Prostate gland (tissue), 2 donors: ENCODE measurements around the gene KCND2. TPM values are rescaled to one million over a fixed set of nuclear protein-coding genes. Genes with fewer than 3 reads are reported as not detected.
"Not testable (repeated sequence)": the region's sequence is repeated elsewhere in the genome, so short reads cannot be mapped to it uniquely, and the experiment has no call there.

Source experiments
- DNase-seq: peaks from one replicate; pipeline ENCODE4 v3.0.0-alpha.2; 2019; ENCODE audit warnings: low spot score
- H3K27ac ChIP-seq, 2 donors: fragments of 200-600 bp; sonication (generic); 2 replicates each; pipeline ENCODE4 v1.5.1; 2017 to 2019
- H3K27me3 ChIP-seq: fragments of 200-600 bp; sonication (generic); replicated peaks from 2 replicates; pipeline ENCODE4 v1.5.1; 2019; ENCODE audit not compliant: insufficient read depth
- H3K36me3 ChIP-seq, 2 donors: fragments of 200-600 bp; sonication (generic); 1 replicate in 1 of 2; 2 replicates in 1 of 2; pipeline versions ENCODE4 v1.5.1 to v1.8.1; 2017 to 2019
- H3K4me1 ChIP-seq: fragments of 200-600 bp; sonication (generic); replicated peaks from 2 replicates; pipeline ENCODE4 v1.5.1; 2019
- H3K4me3 ChIP-seq, 2 donors: fragments of 200-600 bp; sonication (generic); 2 replicates each; pipeline ENCODE4 v1.5.1; 2017 to 2019
- H3K9me3 ChIP-seq: fragments of 200-600 bp; sonication (generic); 2 replicates; pipeline ENCODE4 v1.5.1; 2017
- POLR2A ChIP-seq: fragments of 450-650 bp; IDR thresholded peaks from one replicate; pipeline ENCODE4 v1.6.1; 2016; ENCODE audit warnings: antibody characterized with exemption, mild to moderate bottlenecking
- POLR2AphosphoS5 ChIP-seq: sonication (generic); formaldehyde crosslinking; IDR thresholded peaks from one replicate; pipeline ENCODE4 v1.6.1; 2017; ENCODE audit warnings: antibody characterized with exemption
- WGBS: methylation state at CpG from one replicate; pipeline ENCODE4 v1.1.5; 2018; 5-methylcytosine and 5-hydroxymethylcytosine counted together
- intact Hi-C: fragments of 100-400 bp; cut with DNase I; formaldehyde crosslinking; loops from one replicate; pipeline ENCODE4 v1.14.2; 2022
- total RNA-seq, 2 donors: library from RNA; depleted of rRNA; stranded (reverse); fragments of >200 nt; gene quantifications; one replicate each; pipeline ENCODE4 v1.1.0, GENCODE V29; 2016
- TF ChIP-seq, protein P1 (sequence below), 4 experiments: fragments of 200-600 bp in 2 of 4; fragments of 450-650 bp in 2 of 4; sonication (generic) in 2 of 4; IDR thresholded peaks; 1 replicate in 3 of 4; 2 replicates in 1 of 4; pipeline ENCODE4 v1.5.1; 2016 to 2019; ENCODE audit warnings: antibody characterized with exemption in 4 of 4, mild to moderate bottlenecking in 2 of 4, moderate library complexity in 2 of 4

Gene KCND2
- 1 to 10 TPM in 1 of 2 donors, not detected in 1; 3.0 TPM for total RNA-seq

DNA sequence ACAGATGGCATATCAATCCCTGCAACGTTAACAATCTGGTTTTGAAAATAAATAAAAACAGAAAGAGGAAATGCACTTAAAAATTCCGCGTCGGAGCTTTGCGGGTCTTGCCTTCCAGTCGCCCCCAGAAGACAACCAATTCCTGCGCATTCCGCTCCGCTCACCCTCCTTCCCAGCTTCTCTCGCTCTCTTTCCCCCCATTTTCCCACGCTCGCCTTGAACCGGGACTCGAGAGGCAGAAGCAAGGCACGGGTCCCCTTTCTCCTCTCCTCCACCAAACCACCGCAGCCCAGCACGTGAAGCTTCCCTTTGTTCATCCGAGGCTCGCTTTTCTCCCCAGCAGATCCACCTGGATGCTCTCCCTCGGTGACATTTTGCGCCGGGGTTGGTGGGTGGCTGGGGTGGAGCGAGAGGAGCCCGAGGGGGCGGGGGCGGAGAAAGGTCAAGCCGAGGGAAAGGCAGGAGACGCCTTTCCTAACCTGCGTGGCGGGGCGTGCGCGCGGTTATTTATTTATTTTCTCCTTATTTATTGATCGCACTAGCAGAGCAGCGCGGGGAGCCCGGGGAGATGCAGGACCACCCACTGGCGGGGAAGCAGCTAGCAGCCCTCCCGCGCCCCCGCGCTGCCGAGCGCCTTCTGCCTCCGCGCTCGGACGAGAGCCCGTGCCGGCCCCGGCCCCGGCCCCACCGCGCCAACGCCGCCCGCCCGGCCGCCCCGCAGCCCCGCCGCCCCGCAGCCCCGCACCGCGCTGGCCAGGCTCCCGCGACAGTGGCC is at the start of gene KCND2:
Gene KCND2, plus strand, starts transcription at position 475 of the 775 bp plus-strand sequence.
- no peak for TF ChIP-seq POLR2AphosphoS5
- TF ChIP-seq, protein P1, sequence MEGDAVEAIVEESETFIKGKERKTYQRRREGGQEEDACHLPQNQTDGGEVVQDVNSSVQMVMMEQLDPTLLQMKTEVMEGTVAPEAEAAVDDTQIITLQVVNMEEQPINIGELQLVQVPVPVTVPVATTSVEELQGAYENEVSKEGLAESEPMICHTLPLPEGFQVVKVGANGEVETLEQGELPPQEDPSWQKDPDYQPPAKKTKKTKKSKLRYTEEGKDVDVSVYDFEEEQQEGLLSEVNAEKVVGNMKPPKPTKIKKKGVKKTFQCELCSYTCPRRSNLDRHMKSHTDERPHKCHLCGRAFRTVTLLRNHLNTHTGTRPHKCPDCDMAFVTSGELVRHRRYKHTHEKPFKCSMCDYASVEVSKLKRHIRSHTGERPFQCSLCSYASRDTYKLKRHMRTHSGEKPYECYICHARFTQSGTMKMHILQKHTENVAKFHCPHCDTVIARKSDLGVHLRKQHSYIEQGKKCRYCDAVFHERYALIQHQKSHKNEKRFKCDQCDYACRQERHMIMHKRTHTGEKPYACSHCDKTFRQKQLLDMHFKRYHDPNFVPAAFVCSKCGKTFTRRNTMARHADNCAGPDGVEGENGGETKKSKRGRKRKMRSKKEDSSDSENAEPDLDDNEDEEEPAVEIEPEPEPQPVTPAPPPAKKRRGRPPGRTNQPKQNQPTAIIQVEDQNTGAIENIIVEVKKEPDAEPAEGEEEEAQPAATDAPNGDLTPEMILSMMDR (IDR thresholded peaks at IDR 0.05) = no peak
- no peak for TF ChIP-seq POLR2A
- Histone ChIP-seq H3K9me3 (no peaks in the 10 kb centered on the region), H3K4me3 (peak within 1 kb of the TSS; percentile 12 to 31), H3K27ac (no peak within 1 kb of the TSS), H3K27me3 (no peaks in the 10 kb centered on the region), H3K4me1 (peaks cover 5% of the 10 kb centered on the region), H3K36me3 (no peaks in the 10 kb centered on the region)
- under 1% methylated on average over 59 of the region's 69 CpGs for WGBS
- intact Hi-C loops = no loop called here
- no peak for DNase-seq

DNA sequence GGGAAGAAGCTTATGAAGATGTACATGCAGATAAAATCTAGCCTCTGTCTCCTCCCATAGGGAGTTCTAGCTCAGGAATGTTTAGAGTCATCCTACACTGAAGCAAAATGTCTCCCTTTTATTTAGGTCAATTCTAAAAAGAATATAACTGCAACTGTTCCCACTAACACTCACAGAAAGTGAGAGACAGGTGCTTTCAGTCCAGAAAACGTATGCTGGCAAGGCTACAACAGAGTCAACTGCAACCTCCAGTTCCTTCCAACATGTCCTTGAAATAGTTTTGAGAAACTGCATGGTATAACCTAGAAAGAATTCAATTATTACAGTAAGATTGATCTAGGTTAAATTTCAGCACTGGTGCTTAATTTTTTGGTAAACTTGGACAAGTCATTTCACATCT is 46.8 kb upstream of the KCND2 start:
- no peak for DNase-seq
- Histone ChIP-seq H3K27ac (no peak overlapping the region), H3K4me3 (no peak overlapping the region), H3K4me1 (no peaks in the 10 kb centered on the region), H3K36me3 (no peaks in the 10 kb centered on the region), H3K27me3 (no peaks in the 10 kb centered on the region), H3K9me3 (no peaks in the 10 kb centered on the region)
- 43% methylated on average over 1 of the region's 1 CpG for WGBS
- TF ChIP-seq, protein P1 (IDR thresholded peaks at IDR 0.05) = no peak
- TF ChIP-seq POLR2AphosphoS5 (no peak), POLR2A (no peak)
- intact Hi-C loops = no loop called here

DNA sequence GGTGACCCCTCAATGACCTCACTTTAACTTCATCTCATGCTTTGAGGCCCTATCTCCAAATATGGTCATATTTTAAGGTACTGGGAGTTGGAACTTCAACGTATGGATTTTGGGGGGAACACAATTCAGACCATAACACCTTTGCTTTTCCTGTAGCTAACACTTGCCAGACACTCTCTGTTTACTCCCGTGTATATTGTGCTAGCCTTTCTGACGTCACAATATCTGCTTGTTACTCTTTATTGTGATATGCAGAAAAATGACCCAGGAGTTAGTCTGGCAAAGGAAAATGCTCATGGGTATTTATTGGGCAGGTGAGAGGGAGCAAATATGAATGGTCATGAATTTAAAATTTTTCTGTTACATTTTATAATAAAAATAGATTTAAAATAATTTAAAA is 45.7 kb upstream of the KCND2 start:
- DNase-seq = no peak
- H3K9me3 ChIP-seq = no peaks in the 10 kb centered on the region
- H3K27ac ChIP-seq = no peak overlapping the region
- intact Hi-C loops = no loop called here
- H3K4me1 ChIP-seq = no peaks in the 10 kb centered on the region
- TF ChIP-seq POLR2A = no peak
- TF ChIP-seq POLR2AphosphoS5 = no peak
- TF ChIP-seq, protein P1 (IDR thresholded peaks at IDR 0.05) = no peak
- H3K27me3 ChIP-seq = no peaks in the 10 kb centered on the region
- no peaks in the 10 kb centered on the region for H3K36me3 ChIP-seq
- WGBS = 74% methylated on average over 3 of the region's 3 CpGs
- no peak overlapping the region for H3K4me3 ChIP-seq

DNA sequence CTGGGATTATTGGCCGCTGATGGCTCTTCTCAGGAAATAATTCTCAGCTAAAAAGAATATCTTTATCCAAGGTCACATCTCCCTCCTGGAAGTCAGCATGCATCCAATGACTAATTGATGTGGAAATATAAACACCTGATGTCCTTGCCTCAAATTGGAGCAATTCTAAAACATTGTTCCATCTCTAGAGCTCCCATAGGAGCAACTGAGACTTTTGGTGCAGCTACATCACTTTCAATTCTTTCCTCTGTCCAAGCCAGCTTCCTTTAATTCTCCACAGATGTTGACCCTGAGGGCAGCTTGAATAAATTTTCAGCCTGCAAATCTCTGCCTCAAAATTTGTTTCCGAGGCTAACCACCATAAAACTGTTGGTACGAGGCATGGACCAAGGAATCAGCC is 43.9 kb upstream of the KCND2 start:
- no peak for TF ChIP-seq POLR2A
- TF ChIP-seq, protein P1 (IDR thresholded peaks at IDR 0.05) = no peak
- TF ChIP-seq POLR2AphosphoS5 = no peak
- H3K4me3 ChIP-seq = no peak overlapping the region
- DNase-seq = no peak
- H3K9me3 ChIP-seq = no peaks in the 10 kb centered on the region
- H3K27me3 ChIP-seq = no peaks in the 10 kb centered on the region
- H3K4me1 ChIP-seq = no peaks in the 10 kb centered on the region
- intact Hi-C loops = no loop called here
- no peaks in the 10 kb centered on the region for H3K36me3 ChIP-seq
- H3K27ac ChIP-seq = no peak overlapping the region
- 80% methylated on average over 3 of the region's 3 CpGs for WGBS

DNA sequence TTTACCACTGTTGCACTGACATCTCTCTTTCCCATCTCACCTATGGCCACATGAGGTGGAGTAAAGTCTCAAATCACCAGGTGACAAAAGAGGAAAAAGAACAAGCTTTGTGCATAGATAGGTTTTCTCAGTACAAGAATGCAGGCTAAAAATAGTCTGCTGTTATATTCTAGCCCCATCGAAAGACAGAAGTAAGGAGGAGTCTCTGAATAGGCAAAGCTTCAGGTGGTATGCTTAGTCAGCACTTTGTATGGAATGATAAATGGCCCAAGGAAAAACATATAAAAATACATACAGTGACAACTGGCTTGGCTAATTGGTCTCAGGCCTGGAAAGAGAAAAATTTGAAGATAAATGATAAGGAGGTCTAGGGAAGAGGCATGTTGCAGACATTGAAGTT is 39.6 kb upstream of the KCND2 start:
- Histone ChIP-seq H3K4me1 (no peaks in the 10 kb centered on the region), H3K4me3 (no peak overlapping the region), H3K9me3 (no peaks in the 10 kb centered on the region), H3K27me3 (no peaks in the 10 kb centered on the region), H3K27ac (no peak overlapping the region), H3K36me3 (no peaks in the 10 kb centered on the region)
- WGBS = 56% methylated on average over 1 of the region's 1 CpG
- no peak for TF ChIP-seq POLR2AphosphoS5
- TF ChIP-seq POLR2A = no peak
- TF ChIP-seq, protein P1 (IDR thresholded peaks at IDR 0.05) = no peak
- no peak for DNase-seq
- intact Hi-C loops = no loop called here

DNA sequence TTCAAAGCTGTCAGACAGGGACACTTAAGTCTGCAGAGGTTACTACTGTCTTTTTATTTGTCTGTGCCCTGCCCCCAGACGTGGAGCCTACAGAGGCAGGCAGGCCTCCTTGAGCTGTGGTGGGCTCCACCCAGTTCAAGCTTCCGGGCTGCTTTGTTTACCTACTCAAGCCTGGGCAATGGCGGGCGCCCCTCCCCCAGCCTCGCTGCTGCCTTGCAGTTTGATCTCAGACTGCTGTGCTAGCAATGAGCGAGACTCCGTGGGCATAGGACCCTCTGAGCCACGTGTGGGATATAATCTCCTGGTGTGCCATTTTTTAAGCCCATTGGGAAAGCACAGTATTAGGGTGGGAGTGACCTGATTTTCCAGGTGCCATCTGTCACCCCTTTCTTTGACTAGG is 32.6 kb upstream of the KCND2 start:
- H3K27ac ChIP-seq, H3K27me3 ChIP-seq, intact Hi-C loops, DNase-seq, H3K9me3 ChIP-seq, H3K36me3 ChIP-seq, H3K4me3 ChIP-seq, H3K4me1 ChIP-seq: not testable (repeated sequence)
- WGBS = 73% methylated on average over 8 of the region's 8 CpGs
